Activated CD4-positive, CD25-positive, alpha-beta regulatory T cell treated with anti-CD3 and anti-CD28 coated beads, Interleukin-2, amount 50 U/mL, for 24 hours (primary cell): ENCODE measurements around the gene USB1.

Experiments used
- ATAC-seq, 2 donors: fragments of 150-1000 bp; cut with Tn5 transposase; one replicate each; pipeline ENCODE4 v1.10.0; 2021; ENCODE audit warnings: mild to moderate bottlenecking in 1 of 2, moderate library complexity in 1 of 2

USB1 gene

GRCh38 chr16:58020628-58021521, 19.7 kb downstream of the USB1 start:
- no peak for ATAC-seq

GRCh38 chr16:58021661-58022551, 20.7 kb downstream of the USB1 start:
- no peak for ATAC-seq

GRCh38 chr16:58022601-58023371, 21.6 kb downstream of the USB1 start:
- no peak for ATAC-seq

- peak; percentile 9 to 22 for ATAC-seq
These were observed 23.5 kb downstream of the USB1 start for GRCh38 chr16:58024486-58025350.

DNA sequence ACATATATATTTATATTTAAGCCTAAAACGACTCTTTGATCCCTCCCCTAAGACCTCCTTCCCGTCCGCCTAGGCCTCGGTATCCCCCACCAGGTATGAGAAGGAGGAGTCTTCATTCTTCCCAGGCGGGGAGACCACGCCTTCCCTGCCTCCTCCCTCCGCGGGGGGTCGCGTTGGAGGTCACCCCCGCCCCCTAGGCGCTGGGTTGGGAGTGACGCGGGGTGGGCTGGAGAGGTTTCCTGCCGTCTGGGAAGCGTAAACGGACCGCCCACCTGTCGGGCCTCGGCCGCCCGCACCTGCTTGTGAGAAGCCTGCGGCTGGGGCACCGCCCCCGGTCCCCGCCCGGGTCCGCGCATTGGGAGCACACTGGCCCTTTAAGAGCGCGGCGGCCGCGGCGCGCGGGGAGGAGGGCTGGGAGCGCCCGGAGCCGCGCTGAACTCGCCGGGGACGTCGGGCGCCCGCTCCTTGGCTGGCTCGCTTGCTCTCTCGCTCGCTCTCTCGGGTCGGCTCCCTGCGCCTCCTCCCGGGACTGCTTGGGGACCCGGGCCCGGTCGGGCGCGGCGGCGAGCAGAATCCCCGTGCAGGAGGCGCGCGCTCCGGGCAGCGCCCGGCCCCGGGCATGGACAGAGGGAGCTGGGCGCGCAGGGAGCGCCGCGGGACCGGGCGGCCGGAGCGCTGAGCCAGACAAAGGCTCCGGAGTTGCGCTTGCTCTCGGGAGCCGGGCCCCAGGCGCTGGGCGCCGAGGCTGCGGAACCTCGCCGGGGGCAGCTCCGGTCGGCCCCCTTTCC, 24.3 kb downstream of the USB1 start, which contains the start of gene MMP15:
Gene MMP15, plus strand, starts transcription at position 404 of the 788 bp plus-strand sequence. CDS start 597 bp downstream, outside the sequence.
- ATAC-seq: peak; percentile 80 to 82

- peak in 1 of 2 donors; percentile 14 for ATAC-seq
These were observed 25.0 kb downstream of the USB1 start for GRCh38 chr16:58026139-58026704.

DNA sequence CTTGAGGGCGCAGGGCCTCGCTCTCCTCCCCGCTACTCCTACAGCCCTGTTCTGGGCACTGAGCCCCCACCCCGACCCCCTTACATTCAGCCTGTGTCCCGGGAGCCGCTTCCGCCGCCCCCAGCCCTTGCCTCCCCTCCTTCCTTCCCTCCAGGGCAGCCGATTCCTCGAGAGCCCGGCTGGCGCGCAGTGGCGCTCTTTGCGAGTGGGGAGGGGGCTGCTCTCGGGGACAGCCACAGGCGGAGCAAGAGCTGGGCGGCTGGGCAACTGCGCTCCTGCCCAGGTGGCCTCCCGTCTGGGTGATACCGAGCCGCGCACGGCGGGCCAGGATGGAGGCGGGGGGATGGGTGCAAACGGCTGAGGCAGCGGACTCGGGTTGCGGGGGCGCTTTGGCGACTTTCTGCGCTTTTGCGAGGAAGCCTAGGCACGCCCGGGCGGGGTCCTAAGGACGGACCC, 25.5 kb downstream of the USB1 start:
- ATAC-seq: no peak

DNA sequence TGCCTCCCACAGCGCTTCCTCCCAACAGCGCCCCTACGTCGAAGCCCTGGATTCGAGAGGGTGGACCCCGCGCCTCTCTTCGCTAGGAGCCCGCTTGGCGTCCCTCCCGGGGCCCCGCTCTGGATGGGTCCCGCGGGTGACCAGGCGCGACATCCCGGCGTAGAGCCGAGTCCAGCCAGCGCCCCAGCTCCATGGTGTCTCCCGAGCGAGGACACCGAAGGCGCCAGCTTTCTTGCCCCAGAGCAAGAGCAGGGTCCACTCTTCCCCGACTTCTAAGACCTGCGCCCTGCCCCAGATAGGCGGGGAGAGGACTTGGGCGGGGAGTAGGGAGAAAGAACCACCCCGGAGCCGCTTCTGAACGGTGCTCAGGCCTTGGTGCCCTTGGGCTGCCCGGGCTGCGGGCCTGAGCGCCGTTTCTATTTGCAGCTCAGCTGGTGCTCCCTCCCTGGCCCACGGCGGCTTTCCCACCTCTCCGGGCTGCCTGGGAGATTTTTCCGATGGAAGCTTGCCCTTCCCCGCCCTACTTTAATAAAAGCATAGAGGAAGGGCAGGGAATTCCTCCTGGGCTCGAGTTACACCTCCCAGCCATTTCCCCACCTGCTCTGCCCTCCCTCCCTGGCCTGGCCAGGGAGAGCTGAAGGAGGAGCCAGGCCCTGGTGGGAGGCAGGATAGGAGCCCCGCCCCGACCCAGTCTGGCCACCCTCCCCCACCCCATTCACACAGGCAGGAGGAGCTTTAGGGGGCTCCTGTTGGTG, 26.1 kb downstream of the USB1 start:
- no peak for ATAC-seq

GRCh38 chr16:58027916-58028455, 26.8 kb downstream of the USB1 start:
- no peak for ATAC-seq

GRCh38 chr16:58028541-58029070, 27.4 kb downstream of the USB1 start:
- no peak for ATAC-seq

DNA sequence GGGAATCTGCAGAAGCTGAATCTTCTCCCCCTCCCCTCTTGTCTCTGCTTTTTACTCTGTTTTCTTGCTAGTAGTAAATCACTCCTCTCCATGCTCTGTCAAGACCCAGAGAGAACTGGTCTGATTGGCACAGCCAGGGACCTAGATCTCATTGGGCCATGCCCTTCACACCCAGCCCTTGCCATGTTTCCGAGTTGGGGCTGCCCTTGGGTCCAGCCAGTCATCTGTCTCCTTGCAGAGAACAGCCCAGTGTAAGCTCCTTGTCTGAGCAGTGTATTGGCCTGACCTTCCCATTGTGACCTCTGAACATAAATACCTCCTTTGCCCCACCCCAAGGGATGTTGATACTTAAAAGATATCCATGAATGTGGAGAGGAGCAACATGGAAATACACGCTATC, 28.2 kb downstream of the USB1 start:
- no peak for ATAC-seq

- ATAC-seq: no peak
These were observed 29.1 kb downstream of the USB1 start for GRCh38 chr16:58030136-58030840.

DNA sequence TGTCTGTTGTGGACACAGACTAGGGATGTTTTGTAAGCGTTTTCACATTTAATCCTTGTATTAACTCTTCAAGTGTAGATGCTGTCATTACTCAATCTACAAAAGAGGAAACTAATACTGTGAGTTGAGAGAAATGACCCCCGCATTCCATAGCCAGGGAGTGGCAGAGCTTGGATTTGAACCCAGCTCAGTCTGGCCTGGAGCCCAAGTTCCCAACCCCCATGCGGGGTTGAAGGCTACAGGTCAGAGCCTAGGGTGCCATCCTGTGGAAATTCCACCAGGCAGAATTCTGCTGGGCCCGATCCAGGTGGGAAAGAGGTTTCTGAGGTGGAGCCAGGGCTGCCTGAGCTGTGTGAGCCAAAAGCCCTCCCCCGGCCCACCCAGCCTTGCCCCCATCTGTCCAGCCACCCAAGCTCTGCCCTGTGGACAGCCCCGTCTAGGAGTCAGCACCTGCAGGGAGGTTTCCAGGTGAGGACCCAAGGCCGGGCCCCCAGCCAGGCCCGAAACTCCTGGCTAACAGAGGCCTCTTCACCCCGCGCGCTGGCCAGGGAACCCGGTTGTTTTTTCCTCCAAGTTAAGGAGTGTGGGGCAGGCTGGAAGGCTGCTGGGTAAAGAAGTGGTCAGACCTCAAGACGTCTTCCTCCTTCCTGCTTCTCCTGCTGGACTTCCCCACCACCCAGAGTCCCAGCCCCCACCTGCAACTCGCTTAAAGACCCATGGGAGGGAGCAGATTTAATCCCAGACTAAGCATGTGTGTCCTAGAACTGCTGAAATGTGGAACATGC, 30.0 kb downstream of the USB1 start:
- ATAC-seq: no peak

DNA sequence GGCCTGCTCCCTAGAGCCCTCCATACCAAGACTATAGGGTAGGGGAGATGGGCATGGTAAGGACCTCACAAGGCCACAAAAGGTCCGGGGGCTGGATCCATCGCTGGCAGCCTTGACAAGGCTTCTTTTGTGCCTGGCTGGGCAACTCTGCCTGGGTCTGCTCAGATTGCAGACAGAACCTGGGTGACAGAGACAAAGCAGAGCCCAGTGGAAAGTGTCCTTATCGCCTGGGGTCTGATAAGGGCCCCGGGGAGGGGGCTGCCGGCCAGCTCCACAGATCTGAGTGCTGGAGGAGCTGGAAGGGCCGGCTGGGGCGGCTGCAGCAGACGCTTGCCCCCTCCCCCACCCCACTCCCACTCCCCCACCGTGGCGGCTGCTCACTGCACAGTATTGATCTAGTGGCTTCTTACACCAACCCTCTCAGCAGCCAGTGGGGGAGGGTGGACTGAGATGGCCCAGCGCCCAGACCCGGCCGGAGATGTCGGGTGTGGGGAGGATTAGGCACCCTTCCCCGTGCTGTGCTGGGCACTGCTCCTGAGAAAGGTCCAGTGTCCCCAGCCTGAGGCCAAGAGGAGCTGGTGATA, 31.6 kb downstream of the USB1 start:
- no peak for ATAC-seq

DNA sequence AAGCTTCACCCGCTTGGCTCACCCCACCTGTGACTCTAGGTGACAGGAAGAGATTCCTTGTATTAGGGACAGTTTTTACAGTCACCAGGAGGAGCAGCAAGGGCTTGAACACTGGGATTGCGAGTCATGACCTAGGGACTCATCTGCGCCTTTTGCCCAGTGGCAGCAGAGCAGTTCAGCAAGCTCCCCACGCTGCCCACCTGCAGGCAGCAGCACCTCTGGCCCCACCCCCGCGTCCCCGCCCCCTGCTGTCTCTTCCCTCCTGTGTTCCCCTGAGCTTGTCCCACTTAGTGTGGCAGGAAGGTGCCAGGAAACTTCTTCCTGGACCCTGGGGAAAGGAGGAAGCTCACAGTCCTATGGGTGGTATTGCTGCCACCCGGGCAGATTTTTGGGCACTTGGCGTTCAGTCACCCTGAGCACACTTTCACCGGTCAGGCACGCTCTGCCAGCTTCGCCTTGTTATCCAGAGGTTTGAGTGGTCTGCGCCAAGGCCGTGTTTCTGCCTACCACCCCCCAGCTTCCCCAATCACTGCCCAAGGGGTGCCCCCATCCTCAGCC, 33.0 kb downstream of the USB1 start:
- ATAC-seq: no peak

DNA sequence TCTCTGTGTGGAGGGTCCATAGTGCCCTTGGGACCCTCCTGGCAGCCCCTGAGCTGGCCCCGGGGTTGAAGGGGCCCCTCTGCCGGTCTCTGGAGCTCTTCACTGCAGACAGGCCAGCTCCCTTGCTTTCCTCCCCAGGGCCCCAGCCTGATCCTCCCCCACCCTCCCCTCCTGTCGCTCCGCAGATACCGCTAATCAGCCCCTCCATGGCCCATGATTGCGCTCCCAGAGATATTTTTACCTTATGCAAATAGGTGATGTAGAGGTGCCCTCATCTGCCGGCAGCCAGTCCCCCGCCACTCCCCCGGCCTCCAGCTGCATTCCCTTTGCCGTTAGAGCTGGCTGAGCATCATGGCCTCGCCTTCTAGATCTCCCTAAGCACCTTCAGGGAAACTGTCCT, 33.6 kb downstream of the USB1 start:
- ATAC-seq: no peak
